Stimulated activated CD4-positive, alpha-beta T cell treated with anti-CD3 and anti-CD28 coated beads, Interleukin-1b, Interleukin-23, amount 100 ng/mL, for 4 hours (primary cell): ENCODE data around the gene ADAM15.

Experiments
- DNase-seq, 2 donors: peaks; one replicate each; pipeline ENCODE4 v3.0.0-alpha.2; 2020; ENCODE audit warnings: low read depth in 2 of 2

The ADAM15 gene, protein sequence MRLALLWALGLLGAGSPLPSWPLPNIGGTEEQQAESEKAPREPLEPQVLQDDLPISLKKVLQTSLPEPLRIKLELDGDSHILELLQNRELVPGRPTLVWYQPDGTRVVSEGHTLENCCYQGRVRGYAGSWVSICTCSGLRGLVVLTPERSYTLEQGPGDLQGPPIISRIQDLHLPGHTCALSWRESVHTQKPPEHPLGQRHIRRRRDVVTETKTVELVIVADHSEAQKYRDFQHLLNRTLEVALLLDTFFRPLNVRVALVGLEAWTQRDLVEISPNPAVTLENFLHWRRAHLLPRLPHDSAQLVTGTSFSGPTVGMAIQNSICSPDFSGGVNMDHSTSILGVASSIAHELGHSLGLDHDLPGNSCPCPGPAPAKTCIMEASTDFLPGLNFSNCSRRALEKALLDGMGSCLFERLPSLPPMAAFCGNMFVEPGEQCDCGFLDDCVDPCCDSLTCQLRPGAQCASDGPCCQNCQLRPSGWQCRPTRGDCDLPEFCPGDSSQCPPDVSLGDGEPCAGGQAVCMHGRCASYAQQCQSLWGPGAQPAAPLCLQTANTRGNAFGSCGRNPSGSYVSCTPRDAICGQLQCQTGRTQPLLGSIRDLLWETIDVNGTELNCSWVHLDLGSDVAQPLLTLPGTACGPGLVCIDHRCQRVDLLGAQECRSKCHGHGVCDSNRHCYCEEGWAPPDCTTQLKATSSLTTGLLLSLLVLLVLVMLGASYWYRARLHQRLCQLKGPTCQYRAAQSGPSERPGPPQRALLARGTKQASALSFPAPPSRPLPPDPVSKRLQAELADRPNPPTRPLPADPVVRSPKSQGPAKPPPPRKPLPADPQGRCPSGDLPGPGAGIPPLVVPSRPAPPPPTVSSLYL

GRCh38 chr1:155050560-155051341, at the start of gene ADAM15:
ADAM15 (plus strand) TSS chr1:155051316; CDS start chr1:155051387, 71 bp downstream.
- peak; percentile 70 to 78 for DNase-seq

GRCh38 chr1:155001425-155001674, 49.8 kb upstream of the ADAM15 start:
- no peak for DNase-seq

GRCh38 chr1:155001675-155002463, 49.2 kb upstream of the ADAM15 start:
- peak; percentile 97 to 98 for DNase-seq

- DNase-seq = no peak
Measured at GRCh38 chr1:155002464-155003226, 48.5 kb upstream of the ADAM15 start, which contains the start of gene ZBTB7B. ZBTB7B (plus strand) TSS chr1:155002802; CDS start chr1:155014661, 11,859 bp downstream.

- DNase-seq = no peak
Measured at GRCh38 chr1:155003227-155003765, 47.8 kb upstream of the ADAM15 start.

DNA sequence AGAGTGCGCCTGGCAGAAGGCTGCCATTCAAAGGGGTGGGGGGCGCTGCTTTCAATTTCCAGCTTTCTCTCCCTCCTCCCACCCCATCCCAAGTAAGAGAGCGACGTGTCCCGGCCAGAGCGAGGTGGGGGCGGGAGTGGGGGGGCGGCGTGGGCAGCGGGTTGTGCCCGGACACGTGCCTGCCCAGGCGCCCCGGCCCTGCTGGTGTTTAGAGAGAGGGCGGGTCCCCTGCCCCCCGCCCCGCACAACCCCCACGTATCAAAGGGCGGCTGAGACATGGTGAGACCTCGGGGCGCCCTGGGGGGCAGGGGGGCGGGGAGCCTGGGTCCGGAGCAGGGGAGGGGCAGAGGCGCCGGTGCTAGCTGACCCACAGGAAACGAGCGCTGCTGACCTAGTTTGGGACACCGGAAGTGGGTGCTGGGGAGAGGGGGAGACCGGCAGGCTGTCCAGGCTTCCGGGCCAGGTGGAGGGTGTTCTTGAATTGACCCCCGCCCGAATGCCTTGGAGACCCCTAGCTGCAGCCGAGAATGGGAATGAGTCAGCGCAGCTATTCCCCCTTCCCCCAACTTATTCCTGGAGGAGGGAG, 47.3 kb upstream of the ADAM15 start:
- no peak for DNase-seq

GRCh38 chr1:155004352-155005075, 46.6 kb upstream of the ADAM15 start:
- DNase-seq = no peak

- no peak for DNase-seq
Measured at GRCh38 chr1:155005076-155006011, 45.8 kb upstream of the ADAM15 start.

GRCh38 chr1:155006601-155007101, 44.5 kb upstream of the ADAM15 start:
- DNase-seq = no peak

DNA sequence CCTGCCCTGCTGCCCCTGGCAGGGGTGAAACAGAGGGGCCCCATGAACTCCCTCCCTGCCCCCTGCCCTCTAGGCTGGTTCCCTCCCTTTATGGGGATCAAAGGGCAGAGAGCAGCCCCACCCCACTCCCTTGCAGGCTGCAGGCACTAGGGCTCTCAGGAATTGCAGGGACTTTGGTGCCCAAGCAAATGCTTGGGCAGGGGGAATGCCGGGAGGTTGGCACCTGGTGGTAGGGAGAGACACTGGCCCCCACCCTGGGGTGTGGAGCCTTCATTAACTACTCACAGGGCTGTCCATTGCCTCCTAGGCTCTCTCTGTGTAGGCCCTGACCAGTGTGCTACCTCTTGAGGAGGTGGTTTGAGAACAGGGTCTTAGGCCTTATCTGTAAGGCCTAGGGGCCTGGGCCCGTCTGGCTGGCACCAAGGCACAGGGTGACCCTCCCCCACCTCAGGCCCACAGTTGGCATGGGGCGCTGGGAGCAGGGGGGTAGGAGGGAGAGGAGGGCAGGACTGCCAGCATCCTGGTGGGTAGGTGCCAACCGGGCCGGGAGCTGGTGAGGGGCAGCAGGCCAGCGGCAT, 43.8 kb upstream of the ADAM15 start:
- DNase-seq = no peak

GRCh38 chr1:155008015-155008941, 42.8 kb upstream of the ADAM15 start:
- DNase-seq = peak; percentile 60 to 72

- DNase-seq = no peak
Measured at GRCh38 chr1:155009221-155009711, 41.9 kb upstream of the ADAM15 start.

- DNase-seq = no peak
Measured at GRCh38 chr1:155009742-155010141, 41.4 kb upstream of the ADAM15 start.

DNA sequence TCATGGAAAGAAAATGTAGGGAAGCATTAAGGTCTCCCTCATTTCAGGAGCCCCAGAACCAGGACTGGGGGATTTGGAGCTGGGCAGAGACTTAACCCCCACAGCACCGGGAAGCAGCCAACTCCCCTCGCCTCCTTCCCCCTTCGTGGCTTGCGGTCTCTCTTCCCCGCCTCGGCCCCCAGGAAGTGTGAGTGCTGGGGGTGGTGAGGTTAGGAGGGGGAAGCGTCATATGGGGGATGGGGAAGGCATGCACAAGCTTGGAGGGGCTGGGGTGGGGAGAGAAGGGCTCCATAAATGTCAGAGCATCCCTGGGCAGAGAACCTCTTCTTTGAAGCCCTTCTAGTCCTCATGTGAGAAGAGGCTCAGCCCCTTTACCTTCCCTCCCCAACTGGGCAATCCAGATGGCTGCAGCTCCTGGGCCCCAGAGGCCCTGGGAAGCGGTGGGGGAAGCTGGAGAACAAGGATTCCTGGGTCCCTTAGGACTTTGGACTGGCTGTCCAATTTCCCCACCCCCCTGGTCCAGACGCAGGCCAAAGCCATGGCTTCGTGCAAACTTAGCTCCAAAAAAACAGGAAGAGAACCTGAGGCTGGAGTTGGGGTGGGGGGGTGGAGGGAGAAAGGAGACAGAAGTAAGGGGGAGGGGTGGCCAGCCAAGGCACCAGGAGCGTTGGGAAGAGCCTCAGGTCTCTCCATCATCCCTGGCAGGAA, 40.8 kb upstream of the ADAM15 start:
- DNase-seq = no peak

DNA sequence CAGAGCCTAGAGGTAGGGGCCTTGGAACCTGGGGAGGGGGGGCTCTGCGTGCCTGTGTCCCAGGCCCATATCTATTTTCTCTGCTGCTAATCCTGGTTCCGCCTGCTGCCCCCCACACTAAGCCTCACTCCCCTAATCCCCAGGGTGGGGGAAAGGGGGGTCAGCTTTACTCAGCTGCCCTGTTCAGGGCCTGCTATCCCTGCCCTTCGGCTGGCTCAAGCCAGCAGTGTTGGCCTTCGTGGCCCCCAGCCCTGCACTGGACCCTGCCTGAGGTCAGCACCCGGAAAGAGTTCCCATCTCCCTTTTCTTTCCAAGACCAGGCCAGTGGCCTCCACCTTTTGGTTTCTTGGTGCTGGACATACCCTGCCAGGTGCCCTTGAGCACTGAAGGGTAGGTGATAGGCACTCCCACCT, 40.1 kb upstream of the ADAM15 start:
- DNase-seq = no peak
